Fibroblast of lung (primary cell): Measurements from ENCODE around the gene ILDR1.

Experiments
- EZH2 ChIP-seq: IDR thresholded peaks from 2 replicates; pipeline ENCODE4 v1.5.1; 2012; ENCODE audit warnings: low read length, control low read depth, mild to moderate bottlenecking; ENCODE audit errors: missing control alignments
- TF ChIP-seq, protein P1 (sequence below), 2 donors: IDR thresholded peaks in 1 of 2; conservative IDR thresholded peaks in 1 of 2; 1 replicate in 1 of 2; 2 replicates in 1 of 2; pipeline ENCODE4 v1.5.1; 2011 to 2012; ENCODE audit warnings: low read length in 2 of 2, control low read depth in 1 of 2, inconsistent platforms in 1 of 2, low read depth in 1 of 2, mild to moderate bottlenecking in 1 of 2

DNA sequence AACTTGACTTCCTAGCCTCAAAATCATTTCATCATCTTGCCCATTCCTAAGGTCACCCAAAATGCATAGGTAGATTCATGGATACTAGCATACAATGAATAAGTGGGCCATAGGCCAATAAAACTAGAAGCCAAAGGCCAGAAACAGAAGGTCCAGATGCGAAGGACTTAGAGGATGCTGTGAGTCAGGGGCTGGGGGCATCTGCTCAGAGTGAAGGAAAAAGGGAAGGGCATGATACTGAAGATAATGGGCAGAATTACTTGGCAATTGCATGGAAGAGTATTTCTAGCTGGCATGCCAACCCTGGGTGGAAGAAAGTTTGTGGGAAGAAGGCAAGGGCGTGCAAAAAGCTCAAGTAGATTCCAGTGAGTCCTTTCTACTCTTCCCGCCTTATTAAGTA, 27.5 kb downstream of the ILDR1 start:
- TF ChIP-seq, protein P1, sequence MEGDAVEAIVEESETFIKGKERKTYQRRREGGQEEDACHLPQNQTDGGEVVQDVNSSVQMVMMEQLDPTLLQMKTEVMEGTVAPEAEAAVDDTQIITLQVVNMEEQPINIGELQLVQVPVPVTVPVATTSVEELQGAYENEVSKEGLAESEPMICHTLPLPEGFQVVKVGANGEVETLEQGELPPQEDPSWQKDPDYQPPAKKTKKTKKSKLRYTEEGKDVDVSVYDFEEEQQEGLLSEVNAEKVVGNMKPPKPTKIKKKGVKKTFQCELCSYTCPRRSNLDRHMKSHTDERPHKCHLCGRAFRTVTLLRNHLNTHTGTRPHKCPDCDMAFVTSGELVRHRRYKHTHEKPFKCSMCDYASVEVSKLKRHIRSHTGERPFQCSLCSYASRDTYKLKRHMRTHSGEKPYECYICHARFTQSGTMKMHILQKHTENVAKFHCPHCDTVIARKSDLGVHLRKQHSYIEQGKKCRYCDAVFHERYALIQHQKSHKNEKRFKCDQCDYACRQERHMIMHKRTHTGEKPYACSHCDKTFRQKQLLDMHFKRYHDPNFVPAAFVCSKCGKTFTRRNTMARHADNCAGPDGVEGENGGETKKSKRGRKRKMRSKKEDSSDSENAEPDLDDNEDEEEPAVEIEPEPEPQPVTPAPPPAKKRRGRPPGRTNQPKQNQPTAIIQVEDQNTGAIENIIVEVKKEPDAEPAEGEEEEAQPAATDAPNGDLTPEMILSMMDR (conservative IDR thresholded peaks at IDR 0.05 in 1 of 2, IDR thresholded peaks at IDR 0.05 in 1 of 2; ENCODE audit: low read depth in 1 of 2, low read length in 2 of 2), result no peak
- TF ChIP-seq EZH2, result no peak
